OCI-LY7 (cell line): Measurements from ENCODE around the gene PRRC2B.
"Not testable (repeated sequence)": the region's sequence is repeated elsewhere in the genome, so short reads cannot be mapped to it uniquely, and the experiment has no call there.

ENCODE experiments used
- CTCF ChIP-seq: fragments of 200-600 bp; sonication (generic); conservative IDR thresholded peaks from 2 replicates; pipeline ENCODE4 v1.5.1; 2014; ENCODE audit warnings: mild to moderate bottlenecking, antibody characterized with exemption, low read length, moderate library complexity, mixed read lengths
- EZH2phosphoT487 ChIP-seq: fragments of 200-600 bp; sonication (generic); IDR thresholded peaks from 2 replicates; pipeline ENCODE4 v1.6.1; 2018; ENCODE audit warnings: low read depth, borderline replicate concordance, mild to moderate bottlenecking, mixed run types, antibody characterized with exemption, low read length, moderate library complexity, mixed read lengths

- not testable (repeated sequence) for TF ChIP-seq CTCF, EZH2phosphoT487
Observed at GRCh38 chr9:131344931-131345535, 48.9 kb upstream of the PRRC2B start.
